ENCODE results near the gene GPR37L1. TPM values are rescaled to one million over a fixed set of nuclear protein-coding genes. Genes with fewer than 3 reads are reported as not detected.

The GPR37L1 gene
- total and polyA plus RNA-seq, 4 experiments from 2014 or later, result 0.07 TPM; not detected in 3

- ChIA-PET CTCF (ENCODE audit: partially characterized antibody) (interaction anchor here (0.7 to 2.1 kb wide), 3 partner anchors 12 to 132 kb away, joined by 3 to 6 read pairs (median 4); no protein-coding TSS in a partner anchor), POLR2A (ENCODE audit: partially characterized antibody) (interaction anchor here (0.8 to 1.2 kb wide), 3 partner anchors 12 to 35 kb away, joined by 3 to 4 read pairs (median 3); no protein-coding TSS in a partner anchor)
- Mint-ChIP-seq H3K36me3 (peaks cover 13 to 25% of the 10 kb centered on the region in 2 donors), H3K9me3 (no peaks in the 10 kb centered on the region), H3K27ac (no peak overlapping the region), H3K4me3 (no peak overlapping the region), H3K4me1 (peaks cover 0 to 6% (median 2%) of the 10 kb centered on the region in 4 donors), H3K27me3 (no peaks in the 10 kb centered on the region)
- H3K9me3 ChIP-seq (ENCODE audit: control insufficient read depth in 1 of 2, low read length in 2 of 2), result no peaks in the 10 kb centered on the region
- H3K27ac ChIP-seq (ENCODE audit: low read depth, low read length), result no peak overlapping the region
- H3K4me1 ChIP-seq (ENCODE audit: insufficient read depth, low read length), result peaks cover 7% of the 10 kb centered on the region
- no peak for DNase-seq
- intact Hi-C loops (cut with micrococcal nuclease), result no loop called here
- peaks cover 23% of the 10 kb centered on the region for H3K36me3 ChIP-seq (ENCODE audit: insufficient read depth, low read length)
- H3K27me3 ChIP-seq (ENCODE audit: insufficient read depth, low read length), result no peaks in the 10 kb centered on the region
- no peak overlapping the region for H3K4me3 ChIP-seq (ENCODE audit: low read length in 2 of 2)
Measured at GRCh38 chr1:202130816-202131522, 8.3 kb downstream of the GPR37L1 start.

GRCh38 chr1:202131956-202132821 is 9.5 kb downstream of the GPR37L1 start:
- Histone ChIP-seq H3K27me3 (ENCODE audit: insufficient read depth, low read length) (no peaks in the 10 kb centered on the region), H3K9me3 (ENCODE audit: control insufficient read depth in 1 of 2, low read length in 2 of 2) (no peaks in the 10 kb centered on the region), H3K4me1 (ENCODE audit: insufficient read depth, low read length) (peaks cover 7% of the 10 kb centered on the region), H3K27ac (ENCODE audit: low read depth, low read length) (no peak overlapping the region), H3K36me3 (ENCODE audit: insufficient read depth, low read length) (peaks cover 23% of the 10 kb centered on the region), H3K4me3 (ENCODE audit: low read length in 2 of 2) (no peak overlapping the region)
- Mint-ChIP-seq H3K4me1 (peaks cover 0 to 6% (median 2%) of the 10 kb centered on the region in 4 donors), H3K27ac (peak overlapping the region in 3 of 7 donors; percentile 52 to 87 (median 84)), H3K36me3 (peaks cover 13 to 26% of the 10 kb centered on the region in 2 donors), H3K27me3 (no peaks in the 10 kb centered on the region), H3K9me3 (no peaks in the 10 kb centered on the region), H3K4me3 (no peak overlapping the region)
- no peak for DNase-seq
- intact Hi-C loops (cut with micrococcal nuclease), result no loop called here
- POLR2A ChIA-PET (ENCODE audit: partially characterized antibody), result interaction anchor here (1.2 to 1.4 kb wide), 2 partner anchors 11 to 30 kb away, joined by 3 read pairs; no protein-coding TSS in a partner anchor
- CTCF ChIA-PET (ENCODE audit: partially characterized antibody), result interaction anchor here (0.7 to 4.9 kb wide), 6 partner anchors 11 to 133 kb away, joined by 3 to 24 read pairs (median 4); partner anchors contain the start of genes ELF3 and PTPN7

- H3K4me1 Mint-ChIP-seq, result peaks cover 0 to 9% (median 2%) of the 10 kb centered on the region in 4 donors
- ChIA-PET CTCF (ENCODE audit: partially characterized antibody) (interaction anchor here (0.7 to 4.9 kb wide), 6 partner anchors 10 to 304 kb away, joined by 3 to 24 read pairs (median 5); partner anchors contain the start of genes ELF3 and PTPN7), POLR2A (ENCODE audit: partially characterized antibody) (interaction anchor here (1.4 kb wide), 1 partner anchor 10 kb away, joined by 3 read pairs; no protein-coding TSS in a partner anchor)
- Histone ChIP-seq H3K27ac (ENCODE audit: low read depth, low read length) (no peak overlapping the region), H3K27me3 (ENCODE audit: insufficient read depth, low read length) (no peaks in the 10 kb centered on the region), H3K4me3 (ENCODE audit: low read length in 2 of 2) (no peak overlapping the region), H3K4me1 (ENCODE audit: insufficient read depth, low read length) (peaks cover 7% of the 10 kb centered on the region), H3K36me3 (ENCODE audit: insufficient read depth, low read length) (peaks cover 28% of the 10 kb centered on the region), H3K9me3 (ENCODE audit: control insufficient read depth in 1 of 2, low read length in 2 of 2) (no peaks in the 10 kb centered on the region)
- no peak overlapping the region for H3K27ac Mint-ChIP-seq
- no peaks in the 10 kb centered on the region for H3K27me3 Mint-ChIP-seq
- H3K9me3 Mint-ChIP-seq, result no peaks in the 10 kb centered on the region
- DNase-seq, result no peak
- peaks cover 13 to 32% of the 10 kb centered on the region in 2 donors for H3K36me3 Mint-ChIP-seq
- no peak overlapping the region for H3K4me3 Mint-ChIP-seq
- intact Hi-C loops (cut with micrococcal nuclease), result no loop called here
Measured at GRCh38 chr1:202133001-202133400, 10.3 kb downstream of the GPR37L1 start.

GRCh38 chr1:202133496-202133895 is 10.8 kb downstream of the GPR37L1 start:
- Mint-ChIP-seq H3K36me3 (peaks cover 18 to 37% of the 10 kb centered on the region in 2 donors), H3K27ac (peak overlapping the region in 1 of 7 donors; percentile 22), H3K4me1 (peaks cover 0 to 14% (median 2%) of the 10 kb centered on the region in 4 donors), H3K9me3 (no peaks in the 10 kb centered on the region), H3K27me3 (no peaks in the 10 kb centered on the region), H3K4me3 (no peak overlapping the region)
- intact Hi-C loops (cut with micrococcal nuclease), result no loop called here
- CTCF ChIA-PET (ENCODE audit: partially characterized antibody), result interaction anchor here (0.7 to 4.9 kb wide), 5 partner anchors 10 to 303 kb away, joined by 3 to 24 read pairs (median 4); partner anchors contain the start of genes ELF3 and PTPN7
- no peak overlapping the region for H3K27ac ChIP-seq (ENCODE audit: low read depth, low read length)
- no peaks in the 10 kb centered on the region for H3K27me3 ChIP-seq (ENCODE audit: insufficient read depth, low read length)
- DNase-seq, result no peak
- POLR2A ChIA-PET (ENCODE audit: partially characterized antibody), result interaction anchor here (1.4 kb wide), 1 partner anchor 10 kb away, joined by 3 read pairs; no protein-coding TSS in a partner anchor
- no peak overlapping the region for H3K4me3 ChIP-seq (ENCODE audit: low read length in 2 of 2)
- H3K9me3 ChIP-seq (ENCODE audit: control insufficient read depth in 1 of 2, low read length in 2 of 2), result no peaks in the 10 kb centered on the region
- H3K36me3 ChIP-seq (ENCODE audit: insufficient read depth, low read length), result peaks cover 28% of the 10 kb centered on the region
- peaks cover 7% of the 10 kb centered on the region for H3K4me1 ChIP-seq (ENCODE audit: insufficient read depth, low read length)

- Histone ChIP-seq H3K27me3 (ENCODE audit: insufficient read depth, low read length) (no peaks in the 10 kb centered on the region), H3K4me3 (ENCODE audit: low read length in 2 of 2) (no peak overlapping the region), H3K4me1 (ENCODE audit: insufficient read depth, low read length) (peaks cover 7% of the 10 kb centered on the region), H3K27ac (ENCODE audit: low read depth, low read length) (no peak overlapping the region), H3K9me3 (ENCODE audit: control insufficient read depth in 1 of 2, low read length in 2 of 2) (no peaks in the 10 kb centered on the region), H3K36me3 (ENCODE audit: insufficient read depth, low read length) (peaks cover 28% of the 10 kb centered on the region)
- Mint-ChIP-seq H3K36me3 (peaks cover 21 to 42% of the 10 kb centered on the region in 2 donors), H3K4me3 (no peak overlapping the region), H3K27ac (no peak overlapping the region), H3K4me1 (peaks cover 0 to 19% (median 3%) of the 10 kb centered on the region in 4 donors), H3K9me3 (no peaks in the 10 kb centered on the region), H3K27me3 (no peaks in the 10 kb centered on the region)
- ChIA-PET CTCF (ENCODE audit: partially characterized antibody) (interaction anchor here (0.5 to 4.9 kb wide), 12 partner anchors 9 to 238 kb away, joined by 3 to 24 read pairs (median 9); partner anchors contain the start of genes ELF3, GPR37L1 and PTPN7), POLR2A (ENCODE audit: partially characterized antibody) (interaction anchor here (1.4 kb wide), 1 partner anchor 9 kb away, joined by 3 read pairs; no protein-coding TSS in a partner anchor)
- DNase-seq, result no peak
- intact Hi-C loops (cut with micrococcal nuclease), result no loop called here
Measured at GRCh38 chr1:202133989-202134388, 11.3 kb downstream of the GPR37L1 start.

GRCh38 chr1:202134645-202135172 is 12.0 kb downstream of the GPR37L1 start:
- H3K4me3 ChIP-seq (ENCODE audit: low read length in 2 of 2), result no peak overlapping the region
- H3K36me3 Mint-ChIP-seq, result peaks cover 21 to 43% of the 10 kb centered on the region in 2 donors

More at GRCh38 chr1:202134645-202135172, 12.0 kb downstream of the GPR37L1 start:
- peaks cover 7% of the 10 kb centered on the region for H3K4me1 ChIP-seq (ENCODE audit: insufficient read depth, low read length)
- ChIA-PET POLR2A (ENCODE audit: partially characterized antibody) (interaction anchor here (1.6 kb wide), 1 partner anchor 10 kb away, joined by 7 read pairs; the partner anchor contains the start of gene ARL8A), CTCF (ENCODE audit: partially characterized antibody) (interaction anchor here (0.9 to 4.9 kb wide), 17 partner anchors 9 to 239 kb away, joined by 3 to 24 read pairs (median 8); partner anchors contain the start of genes ELF3 and GPR37L1)
- no peak overlapping the region for H3K27ac ChIP-seq (ENCODE audit: low read depth, low read length)
- Mint-ChIP-seq H3K4me3 (no peak overlapping the region), H3K27me3 (no peaks in the 10 kb centered on the region), H3K27ac (peak overlapping the region in 2 of 7 donors; percentile 42 to 70), H3K4me1 (peaks cover 1 to 20% (median 4%) of the 10 kb centered on the region in 4 donors), H3K9me3 (no peaks in the 10 kb centered on the region)
- no peak for DNase-seq
- H3K27me3 ChIP-seq (ENCODE audit: insufficient read depth, low read length), result no peaks in the 10 kb centered on the region
- no peaks in the 10 kb centered on the region for H3K9me3 ChIP-seq (ENCODE audit: control insufficient read depth in 1 of 2, low read length in 2 of 2)
- peaks cover 28% of the 10 kb centered on the region for H3K36me3 ChIP-seq (ENCODE audit: insufficient read depth, low read length)
- intact Hi-C loops (cut with micrococcal nuclease), result loop anchor here (1.0 kb wide), 2 partner anchors 10 to 125 kb away; partner anchors contain the start of gene ARL8A
